HepG2 (cell line): Measurements from ENCODE around the gene SAMD14. TPM values are rescaled to one million over a fixed set of nuclear protein-coding genes. Genes with fewer than 3 reads are reported as not detected.

Source experiments
- AHR ChIP-seq: IDR thresholded peaks from 2 replicates; pipeline ENCODE4 v1.6.1; 2018; ENCODE audit warnings: missing genetic modification reagents, missing compliant biosample characterization
- ATM ChIP-seq: fragments of 450-650 bp; IDR thresholded peaks from 2 replicates; pipeline ENCODE4 v1.7.1; 2017; ENCODE audit warnings: mild to moderate bottlenecking, borderline replicate concordance
- CBFB ChIP-seq: sonication (generic); formaldehyde crosslinking; IDR thresholded peaks from 2 replicates; pipeline ENCODE4 v1.4.0; 2020; ENCODE audit warnings: missing genetic modification reagents
- CBX5 ChIP-seq: sonication (generic); formaldehyde crosslinking; IDR thresholded peaks from 2 replicates; pipeline ENCODE4 v1.4.0; 2020; ENCODE audit warnings: missing genetic modification reagents, borderline replicate concordance
- DPF2 ChIP-seq: sonication (generic); formaldehyde crosslinking; IDR thresholded peaks from 2 replicates; pipeline ENCODE4 v1.4.0; 2020; ENCODE audit warnings: mild to moderate bottlenecking, low read depth, missing genetic modification reagents, borderline replicate concordance
- EED ChIP-seq: sonication (generic); formaldehyde crosslinking; IDR thresholded peaks from 2 replicates; pipeline ENCODE4 v1.5.0; 2020; ENCODE audit warnings: mild to moderate bottlenecking, missing genetic modification reagents
- FIP1L1 ChIP-seq: fragments of 200-400 bp; formaldehyde crosslinking; IDR thresholded peaks from 2 replicates; pipeline ENCODE4 v1.6.1; 2018; ENCODE audit warnings: low read depth, mild to moderate bottlenecking, low read length, moderate library complexity, borderline replicate concordance; ENCODE audit not compliant: insufficient read depth
- MTA1 ChIP-seq: sonication (generic); formaldehyde crosslinking; IDR thresholded peaks from 2 replicates; pipeline ENCODE4 v1.4.0; 2020; ENCODE audit warnings: missing genetic modification reagents, mild to moderate bottlenecking, borderline replicate concordance
- RARG ChIP-seq: sonication (generic); formaldehyde crosslinking; IDR thresholded peaks from 2 replicates; pipeline ENCODE4 v1.4.0; 2020; ENCODE audit warnings: low read depth, mild to moderate bottlenecking, missing genetic modification reagents
- REL ChIP-seq: sonication (generic); formaldehyde crosslinking; conservative IDR thresholded peaks from 2 replicates; pipeline ENCODE4 v1.8.0; 2022; ENCODE audit warnings: mild to moderate bottlenecking, missing genetic modification reagents, moderate library complexity
- RFX5 ChIP-seq: IDR thresholded peaks from 2 replicates; pipeline ENCODE4 v1.6.1; 2011; ENCODE audit warnings: low read depth, low read length, improper control_type of control experiment
- SP2 ChIP-seq: sonication (generic); formaldehyde crosslinking; IDR thresholded peaks from 2 replicates; pipeline ENCODE4 v1.5.1; 2020; ENCODE audit warnings: mild to moderate bottlenecking, missing genetic modification reagents
- WIZ ChIP-seq: sonication (generic); formaldehyde crosslinking; IDR thresholded peaks from 2 replicates; pipeline ENCODE4 v1.5.1; 2020; ENCODE audit warnings: mild to moderate bottlenecking, missing genetic modification reagents
- ZBTB4 ChIP-seq: sonication (generic); formaldehyde crosslinking; IDR thresholded peaks from 2 replicates; pipeline ENCODE4 v1.4.0; 2020; ENCODE audit warnings: missing genetic modification reagents, mild to moderate bottlenecking, borderline replicate concordance
- ZC3H4 ChIP-seq: sonication (generic); formaldehyde crosslinking; IDR thresholded peaks from 2 replicates; pipeline ENCODE4 v1.4.0; 2020; ENCODE audit warnings: missing genetic modification reagents, borderline replicate concordance
- ZFP41 ChIP-seq: sonication (generic); formaldehyde crosslinking; IDR thresholded peaks from 2 replicates; pipeline ENCODE4 v1.4.0; 2020; ENCODE audit warnings: mild to moderate bottlenecking, missing genetic modification reagents, borderline replicate concordance
- ZFX ChIP-seq: sonication (generic); formaldehyde crosslinking; IDR thresholded peaks from 2 replicates; pipeline ENCODE4 v1.4.0; 2020; ENCODE audit warnings: mild to moderate bottlenecking, low read depth, missing genetic modification reagents, moderate library complexity
- ZNF576 ChIP-seq: sonication (generic); formaldehyde crosslinking; IDR thresholded peaks from 2 replicates; pipeline ENCODE4 v1.4.0; 2020; ENCODE audit warnings: mild to moderate bottlenecking, missing genetic modification reagents
- polyA plus RNA-seq, 8 experiments: library from polyadenylated mRNA; depleted of rRNA in 3 of 8; stranded (reverse) in 7 of 8; unstranded in 1 of 8; fragments of >200 nt; fragmentation: Illumina TruSeq in 4 of 8; extraction: Trizol in 4 of 8; gene quantifications; 2 replicates each; pipeline versions ENCODE4 v1.2.1 to v1.2.3, GENCODE V29; 2011 to 2016; ENCODE audit warnings: low read depth in 4 of 8, missing spikeins in 1 of 8, mixed read lengths in 1 of 8; ENCODE audit not compliant: insufficient read depth in 1 of 8
- total RNA-seq, 5 experiments: library from RNA; depleted of rRNA; stranded (reverse); fragments of >200 nt; fragmentation: Illumina TruSeq; extraction: Trizol; gene quantifications; 2 replicates each; pipeline ENCODE4 v1.2.3, GENCODE V29; 2016; ENCODE audit warnings: low read depth in 1 of 5
- TF ChIP-seq, protein P1 (sequence below): sonication (generic); formaldehyde crosslinking; IDR thresholded peaks from 2 replicates; pipeline ENCODE4 v1.8.0; 2022; ENCODE audit warnings: mild to moderate bottlenecking, missing genetic modification reagents; ENCODE audit not compliant: insufficient replicate concordance
- TF ChIP-seq, protein P2 (sequence below): sonication (generic); formaldehyde crosslinking; IDR thresholded peaks from 2 replicates; pipeline ENCODE4 v1.5.1; 2020; ENCODE audit warnings: mild to moderate bottlenecking, missing genetic modification reagents, moderate library complexity

The SAMD14 gene
- total and polyA plus RNA-seq, 2 of the 13 experiments (the other 11 are each of a cell fraction or from before 2014, with no cell fraction given), result 0.07 to 0.22 TPM

- TF ChIP-seq MTA1 (CRISPR knock-in tag), result no peak; the same call in 1 of the 2 replicates
- no peak for TF ChIP-seq ZBTB4 (CRISPR knock-in tag)
- TF ChIP-seq, protein P1, sequence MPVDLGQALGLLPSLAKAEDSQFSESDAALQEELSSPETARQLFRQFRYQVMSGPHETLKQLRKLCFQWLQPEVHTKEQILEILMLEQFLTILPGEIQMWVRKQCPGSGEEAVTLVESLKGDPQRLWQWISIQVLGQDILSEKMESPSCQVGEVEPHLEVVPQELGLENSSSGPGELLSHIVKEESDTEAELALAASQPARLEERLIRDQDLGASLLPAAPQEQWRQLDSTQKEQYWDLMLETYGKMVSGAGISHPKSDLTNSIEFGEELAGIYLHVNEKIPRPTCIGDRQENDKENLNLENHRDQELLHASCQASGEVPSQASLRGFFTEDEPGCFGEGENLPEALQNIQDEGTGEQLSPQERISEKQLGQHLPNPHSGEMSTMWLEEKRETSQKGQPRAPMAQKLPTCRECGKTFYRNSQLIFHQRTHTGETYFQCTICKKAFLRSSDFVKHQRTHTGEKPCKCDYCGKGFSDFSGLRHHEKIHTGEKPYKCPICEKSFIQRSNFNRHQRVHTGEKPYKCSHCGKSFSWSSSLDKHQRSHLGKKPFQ, result no peak
- TF ChIP-seq WIZ, result no peak
- TF ChIP-seq AHR (CRISPR knock-in tag), result peak; percentile 22; the same call in 1 of the 2 replicates
- TF ChIP-seq RFX5, result no peak
- no peak for TF ChIP-seq ATM
- no peak for TF ChIP-seq ZFP41
- TF ChIP-seq EED, result no peak; the same call in 1 of the 2 replicates
- peak; percentile 22; the same call in 1 of the 2 replicates for TF ChIP-seq REL
- no peak for TF ChIP-seq RARG (CRISPR knock-in tag)
- TF ChIP-seq, protein P2, sequence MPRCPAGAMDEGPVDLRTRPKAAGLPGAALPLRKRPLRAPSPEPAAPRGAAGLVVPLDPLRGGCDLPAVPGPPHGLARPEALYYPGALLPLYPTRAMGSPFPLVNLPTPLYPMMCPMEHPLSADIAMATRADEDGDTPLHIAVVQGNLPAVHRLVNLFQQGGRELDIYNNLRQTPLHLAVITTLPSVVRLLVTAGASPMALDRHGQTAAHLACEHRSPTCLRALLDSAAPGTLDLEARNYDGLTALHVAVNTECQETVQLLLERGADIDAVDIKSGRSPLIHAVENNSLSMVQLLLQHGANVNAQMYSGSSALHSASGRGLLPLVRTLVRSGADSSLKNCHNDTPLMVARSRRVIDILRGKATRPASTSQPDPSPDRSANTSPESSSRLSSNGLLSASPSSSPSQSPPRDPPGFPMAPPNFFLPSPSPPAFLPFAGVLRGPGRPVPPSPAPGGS (CRISPR knock-in tag), result no peak; the same call in 1 of the 2 replicates
- TF ChIP-seq FIP1L1, result no peak
- TF ChIP-seq SP2 (CRISPR knock-in tag), result no peak
- TF ChIP-seq ZFX (CRISPR knock-in tag), result peak; percentile 95
- no peak for TF ChIP-seq ZC3H4 (CRISPR knock-in tag)
- 0 out of 2 replicates have a peak, but pooled peaks have one; percentile 54 for TF ChIP-seq ZNF576 (CRISPR knock-in tag)
- no peak for TF ChIP-seq CBX5
- peak; percentile 14; the same call in 1 of the 2 replicates for TF ChIP-seq CBFB (CRISPR knock-in tag)
- no peak for TF ChIP-seq DPF2
Measured at GRCh38 chr17:50149417-50150353, 19.7 kb upstream of the SAMD14 start (continued).
